K562 (cell line): ENCODE measurements around the gene ZMYND19. TPM values are rescaled to one million over a fixed set of nuclear protein-coding genes. Genes with fewer than 3 reads are reported as not detected.

Experiments used
- BCOR ChIP-seq: fragments of 450-650 bp; IDR thresholded peaks from 2 replicates; pipeline ENCODE4 v1.6.1; 2016
- CCNT2 ChIP-seq: IDR thresholded peaks from 2 replicates; pipeline ENCODE4 v1.6.1; 2011; ENCODE audit warnings: borderline replicate concordance, low read depth, mild to moderate bottlenecking, moderate library complexity, mixed read lengths, low read length; ENCODE audit not compliant: insufficient read length; ENCODE audit errors: extremely low read depth
- CEBPB ChIP-seq: fragments of 450-650 bp; IDR thresholded peaks from 2 replicates; pipeline ENCODE4 v1.6.1; 2016; ENCODE audit warnings: missing genetic modification characterization, missing compliant biosample characterization
- FOSL1 ChIP-seq: fragments of 200-800 bp; sonication (Bioruptor generic); conservative IDR thresholded peaks from 2 replicates; pipeline ENCODE4 v1.6.1; 2016; ENCODE audit warnings: missing genetic modification characterization, missing compliant biosample characterization
- GTF2A2 ChIP-seq: IDR thresholded peaks from 2 replicates; pipeline ENCODE4 v1.6.1; 2016; ENCODE audit warnings: mild to moderate bottlenecking, missing genetic modification characterization, missing compliant biosample characterization
- HLTF ChIP-seq: fragments of 450-650 bp; IDR thresholded peaks from 2 replicates; pipeline ENCODE4 v1.6.1; 2016
- NFIC ChIP-seq: fragments of 450-650 bp; IDR thresholded peaks from 2 replicates; pipeline ENCODE4 v1.6.1; 2017; ENCODE audit warnings: mild to moderate bottlenecking, inconsistent platforms
- NONO ChIP-seq, 2 experiments: fragments of 200-400 bp in 1 of 2; fragments of 450-650 bp in 1 of 2; formaldehyde crosslinking in 1 of 2; IDR thresholded peaks; 2 replicates each; pipeline ENCODE4 v1.6.1; 2017; ENCODE audit warnings: low read depth in 2 of 2, mild to moderate bottlenecking in 2 of 2, moderate library complexity in 2 of 2, low read length in 1 of 2
- RBM17 ChIP-seq: fragments of 200-400 bp; formaldehyde crosslinking; IDR thresholded peaks from 2 replicates; pipeline ENCODE4 v1.6.1; 2017; ENCODE audit warnings: low read depth, mild to moderate bottlenecking, low read length, borderline replicate concordance
- RFX1 ChIP-seq: fragments of 450-650 bp; IDR thresholded peaks from 2 replicates; pipeline ENCODE4 v1.6.1; 2016; ENCODE audit warnings: mild to moderate bottlenecking, moderate library complexity
- STAG1 ChIP-seq: sonication (generic); formaldehyde crosslinking; IDR thresholded peaks from 2 replicates; pipeline ENCODE4 v1.5.0; 2020; ENCODE audit warnings: missing genetic modification reagents, borderline replicate concordance
- TCF15 ChIP-seq: fragments of 250-450 bp; sonication (Bioruptor Pico); IDR thresholded peaks from 2 replicates; pipeline ENCODE4 v1.8.0; 2022; ENCODE audit warnings: moderate library complexity, mild to moderate bottlenecking, inconsistent platforms
- TCF7L2 ChIP-seq: fragments of 150-350 bp; IDR thresholded peaks from 2 replicates; pipeline ENCODE4 v1.6.1; 2016; ENCODE audit warnings: low read depth, mild to moderate bottlenecking, low read length, moderate library complexity
- TRIM28 ChIP-seq: fragments of 450-650 bp; IDR thresholded peaks from 2 replicates; pipeline ENCODE4 v1.6.1; 2017
- ZBTB11 ChIP-seq, 3 experiments: fragments of 200-800 bp in 1 of 3; fragments of 250-450 bp in 1 of 3; fragments of 450-650 bp in 1 of 3; sonication (Bioruptor Pico) in 1 of 3; sonication (Bioruptor generic) in 1 of 3; formaldehyde crosslinking in 1 of 3; IDR thresholded peaks; 2 replicates each; pipeline versions ENCODE4 v1.6.1 to v1.8.0; 2016 to 2022; ENCODE audit warnings: mild to moderate bottlenecking in 2 of 3, missing genetic modification characterization in 2 of 3, missing compliant biosample characterization in 1 of 3, moderate library complexity in 1 of 3
- ZKSCAN3 ChIP-seq: fragments of 250-450 bp; sonication (Bioruptor Pico); IDR thresholded peaks from 2 replicates; pipeline ENCODE4 v1.4.0; 2020
- ZNF23 ChIP-seq: fragments of 250-450 bp; sonication (Bioruptor Pico); IDR thresholded peaks from 2 replicates; pipeline ENCODE4 v1.4.0; 2020; ENCODE audit warnings: mild to moderate bottlenecking
- ZNF764 ChIP-seq: fragments of 250-450 bp; sonication (Bioruptor Pico); IDR thresholded peaks from 2 replicates; pipeline ENCODE4 v1.4.0; 2020; ENCODE audit warnings: low read depth, mild to moderate bottlenecking, moderate library complexity
- polyA plus RNA-seq, 8 experiments: library from polyadenylated mRNA; depleted of rRNA in 4 of 8; stranded (reverse) in 5 of 8; unstranded in 3 of 8; fragments of >200 nt; fragmentation: Nextera tagmentation in 2 of 8; fragmentation: Illumina TruSeq in 1 of 8; extraction: Ambion mirVana in 2 of 8; extraction: Trizol in 1 of 8; gene quantifications; 2 replicates each; pipeline versions ENCODE4 v1.2.1 to v1.2.3, GENCODE V29; 2011 to 2014; ENCODE audit warnings: inconsistent platforms in 1 of 8, missing spikeins in 1 of 8
- total RNA-seq, 7 experiments: library from RNA; depleted of rRNA in 6 of 7; stranded (reverse); fragments of >200 nt in 6 of 7; fragmentation: Illumina TruSeq in 2 of 7; extraction: Trizol in 2 of 7; gene quantifications; 2 replicates each; pipeline versions ENCODE4 v1.2.1 to v1.2.3, GENCODE V29; 2011 to 2021; ENCODE audit warnings: low replicate concordance in 1 of 7
- TF ChIP-seq, protein P1 (sequence below): fragments of 450-650 bp; IDR thresholded peaks from 2 replicates; pipeline ENCODE4 v1.7.1; 2018; ENCODE audit warnings: mild to moderate bottlenecking, low read depth; ENCODE audit not compliant: partially characterized antibody

Gene ZMYND19
- total and polyA plus RNA-seq, 9 of the 15 experiments (the other 6 are each of a cell fraction or from before 2014, with no cell fraction given): 1.0 to 86.7 (median 44.0) TPM

- no peak for TF ChIP-seq RBM17
- TF ChIP-seq TCF15: no peak
- peak; percentile 77 for TF ChIP-seq HLTF
- TF ChIP-seq ZNF23: no peak
- TF ChIP-seq NFIC: 0 out of 2 replicates have a peak, but pooled peaks have one; percentile 13
- no peak for TF ChIP-seq GTF2A2 (tag)
- TF ChIP-seq CEBPB: no peak
- 0 out of 2 replicates have a peak, but pooled peaks have one; percentile 10 for TF ChIP-seq STAG1 (CRISPR knock-in tag)
- peak; percentile 42; the same call in 1 of the 2 replicates for TF ChIP-seq BCOR
- TF ChIP-seq TCF7L2: no peak
- peak; percentile 10 for TF ChIP-seq CCNT2
- 0 out of 2 replicates have a peak, but pooled peaks have one; percentile 21 for TF ChIP-seq ZNF764 (CRISPR knock-in tag)
- peak in 1 of 3 experiments; percentile 46; a peak in 1 of 6 replicates for TF ChIP-seq ZBTB11 (CRISPR knock-in tag; IDR thresholded peaks at IDR 0.05)
- TF ChIP-seq ZKSCAN3 (CRISPR knock-in tag): no peak
- TF ChIP-seq, protein P1, sequence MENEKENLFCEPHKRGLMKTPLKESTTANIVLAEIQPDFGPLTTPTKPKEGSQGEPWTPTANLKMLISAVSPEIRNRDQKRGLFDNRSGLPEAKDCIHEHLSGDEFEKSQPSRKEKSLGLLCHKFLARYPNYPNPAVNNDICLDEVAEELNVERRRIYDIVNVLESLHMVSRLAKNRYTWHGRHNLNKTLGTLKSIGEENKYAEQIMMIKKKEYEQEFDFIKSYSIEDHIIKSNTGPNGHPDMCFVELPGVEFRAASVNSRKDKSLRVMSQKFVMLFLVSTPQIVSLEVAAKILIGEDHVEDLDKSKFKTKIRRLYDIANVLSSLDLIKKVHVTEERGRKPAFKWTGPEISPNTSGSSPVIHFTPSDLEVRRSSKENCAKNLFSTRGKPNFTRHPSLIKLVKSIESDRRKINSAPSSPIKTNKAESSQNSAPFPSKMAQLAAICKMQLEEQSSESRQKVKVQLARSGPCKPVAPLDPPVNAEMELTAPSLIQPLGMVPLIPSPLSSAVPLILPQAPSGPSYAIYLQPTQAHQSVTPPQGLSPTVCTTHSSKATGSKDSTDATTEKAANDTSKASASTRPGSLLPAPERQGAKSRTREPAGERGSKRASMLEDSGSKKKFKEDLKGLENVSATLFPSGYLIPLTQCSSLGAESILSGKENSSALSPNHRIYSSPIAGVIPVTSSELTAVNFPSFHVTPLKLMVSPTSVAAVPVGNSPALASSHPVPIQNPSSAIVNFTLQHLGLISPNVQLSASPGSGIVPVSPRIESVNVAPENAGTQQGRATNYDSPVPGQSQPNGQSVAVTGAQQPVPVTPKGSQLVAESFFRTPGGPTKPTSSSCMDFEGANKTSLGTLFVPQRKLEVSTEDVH: no peak
- no peak for TF ChIP-seq TRIM28
- TF ChIP-seq FOSL1 (tag): 0 out of 2 replicates have a peak, but pooled peaks have one; percentile 9
- no peak for TF ChIP-seq RFX1
- TF ChIP-seq NONO (IDR thresholded peaks at IDR 0.05; ENCODE audit: low read depth in 2 of 2, low read length in 1 of 2): peak in 1 of 2 experiments; percentile 66; a peak in 2 of 4 replicates
Measured at GRCh38 chr9:137552022-137552768, 38.1 kb downstream of the ZMYND19 start (continued).
